G401.6 (cell line): ENCODE measurements around the gene HSD17B7.
"Not testable (repeated sequence)": the region's sequence is repeated elsewhere in the genome, so short reads cannot be mapped to it uniquely, and the experiment has no call there.

ENCODE experiments used
- FAIRE-seq: peaks from 2 replicates; lab custom pipeline; 2012; peaks lifted over from hg19 to GRCh38; lab: Jason Lieb, UNC

HSD17B7 gene

GRCh38 chr1:162790303-162790984 is at the start of gene HSD17B7:
HSD17B7 (plus strand) TSS chr1:162790702; CDS start chr1:162790801, 99 bp downstream.
- peak; percentile 97 for FAIRE-seq

GRCh38 chr1:162740755-162741154 is 49.7 kb upstream of the HSD17B7 start:
- no peak for FAIRE-seq

GRCh38 chr1:162741574-162741973 is 48.9 kb upstream of the HSD17B7 start:
- no peak for FAIRE-seq

- not testable (repeated sequence) for FAIRE-seq
Measured at GRCh38 chr1:162746264-162746942, 44.1 kb upstream of the HSD17B7 start.

- FAIRE-seq: no peak
Measured at GRCh38 chr1:162753001-162753658, 37.4 kb upstream of the HSD17B7 start.

GRCh38 chr1:162753998-162754585 is 36.4 kb upstream of the HSD17B7 start:
- FAIRE-seq: no peak

GRCh38 chr1:162755306-162755705 is 35.2 kb upstream of the HSD17B7 start:
- FAIRE-seq: no peak

- FAIRE-seq: no peak
Measured at GRCh38 chr1:162756523-162756922, 34.0 kb upstream of the HSD17B7 start.

- FAIRE-seq: no peak
Measured at GRCh38 chr1:162757476-162757875, 33.0 kb upstream of the HSD17B7 start.

- FAIRE-seq: no peak
Measured at GRCh38 chr1:162765788-162766187, 24.7 kb upstream of the HSD17B7 start.

- no peak for FAIRE-seq
Measured at GRCh38 chr1:162772571-162773154, 17.8 kb upstream of the HSD17B7 start.

- FAIRE-seq: no peak
Measured at GRCh38 chr1:162774007-162774406, 16.5 kb upstream of the HSD17B7 start.

GRCh38 chr1:162779043-162779442 is 11.5 kb upstream of the HSD17B7 start:
- FAIRE-seq: no peak

GRCh38 chr1:162782671-162783070 is 7.8 kb upstream of the HSD17B7 start:
- FAIRE-seq: no peak

GRCh38 chr1:162784926-162785325 is 5.6 kb upstream of the HSD17B7 start:
- FAIRE-seq: not testable (repeated sequence)

- FAIRE-seq: not testable (repeated sequence)
Measured at GRCh38 chr1:162788783-162789182, 1.7 kb upstream of the HSD17B7 start.

GRCh38 chr1:162790985-162791357 is 469 bp downstream of the HSD17B7 start:
- not testable (repeated sequence) for FAIRE-seq

- not testable (repeated sequence) for FAIRE-seq
Measured at GRCh38 chr1:162794284-162794683, 3.8 kb downstream of the HSD17B7 start.

GRCh38 chr1:162796617-162797279 is 6.2 kb downstream of the HSD17B7 start:
- FAIRE-seq: not testable (repeated sequence)

- FAIRE-seq: peak; percentile 89
Measured at GRCh38 chr1:162799995-162800830, 9.7 kb downstream of the HSD17B7 start.

- not testable (repeated sequence) for FAIRE-seq
Measured at GRCh38 chr1:162807503-162807902, 17.0 kb downstream of the HSD17B7 start.
